ENCODE measurements around the gene DPM2. TPM values are rescaled to one million over a fixed set of nuclear protein-coding genes. Genes with fewer than 3 reads are reported as not detected.

The DPM2 gene, protein sequence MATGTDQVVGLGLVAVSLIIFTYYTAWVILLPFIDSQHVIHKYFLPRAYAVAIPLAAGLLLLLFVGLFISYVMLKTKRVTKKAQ
- total RNA-seq, result 12.6 and 21.1 TPM in 2 replicates

GRCh38 chr9:127937388-127938297 is at the start of gene DPM2:
Gene DPM2 (minus strand): TSS chr9:127937854. CDS start chr9:127937820, 34 bp downstream.

GRCh38 chr9:127980706-127981558 is 43.3 kb upstream of the DPM2 start, which contains the start of gene EEIG1:
Gene EEIG1 (minus strand): TSS chr9:127980989. CDS start chr9:127980137, 852 bp downstream.

GRCh38 chr9:127930231-127931091 is 7.2 kb downstream of the DPM2 start, which contains the start of gene PIP5KL1:
Gene PIP5KL1 (minus strand): TSS chr9:127930777. CDS start chr9:127930752, 25 bp downstream.

GRCh38 chr9:127916720-127917581 is 20.7 kb downstream of the DPM2 start, which contains the start of gene ST6GALNAC4:
Gene ST6GALNAC4 (minus strand): TSS chr9:127917041. CDS start chr9:127916419, 622 bp downstream.

DNA sequence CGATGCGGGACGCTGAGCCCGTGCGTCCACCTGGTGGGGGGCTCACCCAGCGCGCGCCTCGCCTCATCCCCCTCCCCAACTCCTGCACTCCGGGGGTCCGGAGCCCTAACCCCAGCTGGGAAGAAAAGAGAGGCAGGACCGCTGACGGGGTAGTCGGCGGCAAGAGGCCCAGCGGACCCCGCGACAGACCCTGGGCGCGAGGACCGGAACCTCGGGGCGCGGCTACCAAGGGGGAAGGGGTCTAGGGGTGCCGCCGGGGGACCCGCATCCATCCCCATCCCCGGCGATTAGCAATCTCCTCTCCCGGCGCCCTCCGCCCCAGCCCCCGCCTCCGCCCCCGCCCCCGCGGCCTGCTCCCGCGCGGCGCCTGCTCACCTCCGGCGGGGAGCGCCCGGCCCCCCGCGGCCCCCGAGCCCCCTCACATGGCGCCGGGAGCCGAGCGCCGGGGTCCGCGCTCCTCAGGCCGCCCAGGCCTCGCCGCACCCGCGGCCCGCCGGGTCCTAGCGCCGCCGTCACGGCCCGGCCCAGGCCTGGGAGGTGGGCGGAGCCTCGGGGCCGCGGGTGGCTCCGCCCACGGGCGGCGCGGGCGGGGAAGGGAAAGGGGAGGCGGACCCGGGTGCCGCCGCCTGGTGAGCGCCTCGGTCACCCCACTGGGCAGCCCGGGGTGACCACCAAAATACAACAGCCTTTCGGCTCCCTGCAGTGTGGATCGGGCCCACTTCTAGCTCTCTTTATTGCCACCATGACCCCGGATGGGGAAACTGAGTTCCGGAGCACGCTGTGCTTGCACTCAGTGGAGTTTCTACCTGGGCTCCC is 38.3 kb downstream of the DPM2 start, which contains the start of gene ST6GALNAC6:
Gene ST6GALNAC6, minus strand, starts transcription at position 476 of the 816 bp plus-strand sequence. CDS start 1,622 bp downstream, outside the sequence.

Other genes starting within 250 kb of the DPM2 start
- under 0.01 TPM in 1 of 2 replicates, not detected in the other for gene CFAP157, start 230.9 kb downstream of the DPM2 start, total RNA-seq
- 7.2 and 9.4 TPM in 2 replicates for gene PTRH1, start 222.2 kb downstream of the DPM2 start, total RNA-seq
- gene TTC16, start 221.8 kb downstream of the DPM2 start, total RNA-seq, result not detected in 2 replicates
- gene TOR2A, start 202.6 kb downstream of the DPM2 start, total RNA-seq, result 5.1 and 9.4 TPM in 2 replicates
- gene SH2D3C, start 159.2 kb downstream of the DPM2 start, total RNA-seq, result under 0.01 and 0.43 TPM in 2 replicates
- 33.0 and 61.7 TPM in 2 replicates for gene CDK9, start 151.8 kb downstream of the DPM2 start, total RNA-seq
- gene FPGS, start 135.0 kb downstream of the DPM2 start, total RNA-seq, result 41.6 and 47.3 TPM in 2 replicates
- 4.3 and 7.5 TPM in 2 replicates for gene ENG, start 83.2 kb downstream of the DPM2 start, total RNA-seq
- 12.2 and 43.2 TPM in 2 replicates for gene AK1, start 60.2 kb downstream of the DPM2 start, total RNA-seq
- gene ST6GALNAC6, start 38.3 kb downstream of the DPM2 start, total RNA-seq, result 20.0 and 28.7 TPM in 2 replicates
- gene ST6GALNAC4, start 20.8 kb downstream of the DPM2 start, total RNA-seq, result 12.6 and 28.2 TPM in 2 replicates
- 8.6 and 15.3 TPM in 2 replicates for gene PIP5KL1, start 7.1 kb downstream of the DPM2 start, total RNA-seq
- gene EEIG1, start 43.1 kb upstream of the DPM2 start, total RNA-seq, result 15.8 and 22.4 TPM in 2 replicates
- gene NAIF1, start 129.5 kb upstream of the DPM2 start, total RNA-seq, result 10.2 and 11.1 TPM in 2 replicates
- 5.5 and 13.3 TPM in 2 replicates for gene SLC25A25, start 130.4 kb upstream of the DPM2 start, total RNA-seq
- 26.3 and 74.3 TPM in 2 replicates for gene PTGES2, start 189.9 kb upstream of the DPM2 start, total RNA-seq
- gene LCN2, start 211.6 kb upstream of the DPM2 start, total RNA-seq, result 0.39 and 0.54 TPM in 2 replicates
- gene BBLN, start 222.4 kb upstream of the DPM2 start, total RNA-seq, result 30.6 and 40.8 TPM in 2 replicates

Data from placental epithelial cell (primary cell).